Heart left ventricle (tissue), 16 donors: Measurements from ENCODE around the gene ILF2. TPM values are rescaled to one million over a fixed set of nuclear protein-coding genes. Genes with fewer than 3 reads are reported as not detected.
"Not testable (repeated sequence)": the region's sequence is repeated elsewhere in the genome, so short reads cannot be mapped to it uniquely, and the experiment has no call there.

ENCODE experiments used
- ATAC-seq, 4 donors: fragments of 200-7000 bp; cut with Tn5 transposase; one replicate each; pipeline ENCODE4 v1.9.1; 2020 to 2022; ENCODE audit warnings: moderate library complexity in 4 of 4, mild to moderate bottlenecking in 3 of 4, moderate number of reproducible peaks in 1 of 4
- DNase-seq, 5 donors: peaks; one replicate each; pipeline ENCODE4 v3.0.0-alpha.2; 2020
- H3K27ac ChIP-seq, 12 donors: fragments of 200-600 bp; sonication (generic) in 4 of 12; one replicate each; pipeline versions ENCODE4 v1.5.0 to v1.8.0; 2016 to 2022; ENCODE audit warnings: mild to moderate bottlenecking in 2 of 12
- H3K27me3 ChIP-seq, 9 donors: fragments of 200-600 bp; sonication (generic) in 2 of 9; one replicate each; pipeline versions ENCODE4 v1.5.1 to v1.8.0; 2016 to 2022; ENCODE audit warnings: mild to moderate bottlenecking in 3 of 9
- H3K36me3 ChIP-seq, 9 donors: fragments of 200-600 bp; sonication (generic) in 2 of 9; one replicate each; pipeline versions ENCODE4 v1.5.0 to v1.8.0; 2018 to 2022; ENCODE audit warnings: mild to moderate bottlenecking in 2 of 9
- H3K4me1 ChIP-seq, 12 donors: fragments of 200-600 bp; sonication (generic) in 4 of 12; one replicate each; pipeline versions ENCODE4 v1.5.0 to v1.8.0; 2016 to 2022; ENCODE audit warnings: mild to moderate bottlenecking in 3 of 12
- H3K4me3 ChIP-seq, 12 donors: fragments of 200-600 bp; sonication (generic) in 4 of 12; one replicate each; pipeline versions ENCODE4 v1.5.0 to v1.8.0; 2017 to 2022; ENCODE audit warnings: mild to moderate bottlenecking in 9 of 12, moderate library complexity in 4 of 12
- H3K9me3 ChIP-seq, 12 donors: fragments of 200-600 bp; sonication (generic) in 4 of 12; one replicate each; pipeline versions ENCODE4 v1.5.0 to v1.8.0; 2016 to 2022; ENCODE audit warnings: mild to moderate bottlenecking in 1 of 12
- CTCF ChIP-seq, 12 donors: fragments of 200-600 bp; sonication (generic) in 4 of 12; IDR thresholded peaks; one replicate each; pipeline versions ENCODE4 v1.5.0 to v1.8.0; 2018 to 2022; ENCODE audit warnings: antibody characterized with exemption in 12 of 12, mild to moderate bottlenecking in 5 of 12
- POLR2A ChIP-seq, 2 donors: fragments of 450-650 bp; IDR thresholded peaks; one replicate each; pipeline ENCODE4 v1.6.1; 2017; ENCODE audit warnings: antibody characterized with exemption in 2 of 2, mild to moderate bottlenecking in 2 of 2, moderate library complexity in 2 of 2
- WGBS, 4 donors: extraction: QIAGEN DNeasy Blood & Tissue Kit in 2 of 4; methylation state at CpG; one replicate each; pipeline versions ENCODE4 v1.1.5 to v1.1.7; 2013 to 2018; 5-methylcytosine and 5-hydroxymethylcytosine counted together
- intact Hi-C, 10 donors: fragments of 100-400 bp; cut with DNase I; formaldehyde crosslinking; loops; one replicate each; pipeline versions ENCODE4 v1.11.1 to v1.14.2; 2022
- polyA plus RNA-seq, 2 donors: library from polyadenylated mRNA; stranded (reverse); fragments of 200-250 nt; gene quantifications; one replicate each; pipeline ENCODE4 v1.2.3, GENCODE V29; 2013
- total RNA-seq, 9 donors: library from RNA; depleted of rRNA in 2 of 9; stranded (reverse); fragments of >200 nt in 2 of 9; fragmentation: NEBNext Ultra II Directional in 3 of 9; extraction: Animal tissue kit (Norgen Biotek cat#: 25700) in 3 of 9; gene quantifications; one replicate each; pipeline versions ENCODE4 v1.1.0 to v1.2.4, GENCODE V29; 2016 to 2023
- donor health status: ischemic (EF 13 %, LVEDD 7.1; RV severe dilation, severe dysfunction).
- donor health status: healthy with polysubstance abuse.
- donor health status: DM: no; HTN: yes; CAD: no.
- donor health status: DM: no; HTN: no; CAD: no.
- donor health status: ischemic (EF 25% LVEDD 6.9; RV normal size, moderate dysfunction).
- donor health status: ischemic (EF 25% LVEDD 5.7; RV mildly dilated, moderate dysfunction).
- donor health status: healthy.
- donor health status: DM: yes; HTN: yes; CAD: no.
- donor health status: ischemic (EF 35%, LVEDD 5.7; RV mildly dilated, moderate dysfunction).
- donor health status: nonischemic (EF 11% LVEDD 7.7; RV severe dilation, severe dysfunction).
- donor health status: DM: yes; HTN: yes; CAD: no.
- donor health status: PGD.
- donor health status: ischemic (EF 29% LVEDD 5.4; RV normal size, mild dysfunction).
- donor health status: nonischemic (EF 23%, LVEDD 6.1; RV moderate dilation, normal function).

The ILF2 gene
- total and polyA plus RNA-seq, 11 donors: 22.1 to 163 (median 74.2) TPM

DNA sequence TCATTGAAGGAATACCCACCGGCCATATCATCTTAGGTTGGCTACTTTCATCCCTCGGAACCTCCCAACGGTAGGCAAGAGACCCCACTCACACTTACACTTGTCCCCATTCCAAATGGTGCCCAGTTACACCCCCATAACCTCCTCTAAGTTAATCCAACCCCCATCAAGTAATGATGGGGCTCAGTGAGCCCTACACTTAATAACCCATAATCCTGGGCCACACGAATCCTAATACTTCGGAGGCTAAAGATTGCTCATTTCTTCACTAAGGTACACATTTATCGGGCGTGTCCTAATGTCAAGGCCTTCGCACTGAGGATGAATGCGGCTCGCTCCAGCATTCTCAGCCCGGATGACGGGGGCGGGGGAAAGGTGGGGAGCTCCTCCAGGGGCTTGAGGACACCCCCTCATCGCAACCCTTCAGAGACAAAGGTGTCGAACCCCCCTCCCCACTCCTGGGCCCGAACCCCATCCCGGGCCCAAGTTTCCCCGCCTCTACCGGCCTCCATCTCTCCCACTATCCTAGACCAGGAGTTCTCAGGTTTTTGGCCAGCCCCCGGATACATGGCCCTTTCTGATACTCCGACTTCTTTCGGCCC lies 435 bp downstream of the ILF2 start:
- intact Hi-C loops: loop anchor here in 8 of 10 donors (2.0 to 10.0 kb wide), 9 partner anchors 38 to 317 kb away; partner anchors contain the start of genes CHTOP (in 3 of the 8), RAB13 (in 3 of the 8), GATAD2B (in 1 of the 8) and S100A1 (in 1 of the 8)
- DNase-seq: no peak
- 1 to 2% (median 2%) methylated on average over 21 to 22 of the region's 22 CpGs for WGBS, 4 donors

GRCh38 chr1:153669606-153670005 lies 1.2 kb downstream of the ILF2 start:
- DNase-seq (no peak), ATAC-seq (no peak)
- no peaks in the 10 kb centered on the region for H3K27me3 ChIP-seq
- WGBS, 4 donors: 74 to 79% (median 75%) methylated on average over 6 of the region's 6 CpGs
- intact Hi-C loops: loop anchor here in 9 of 10 donors (2.0 to 10.0 kb wide), 10 partner anchors 37 to 318 kb away; partner anchors contain the start of genes CHTOP (in 4 of the 9), RAB13 (in 3 of the 9), GATAD2B (in 1 of the 9) and S100A1 (in 1 of the 9)
- peaks cover 6 to 26% (median 14%) of the 10 kb centered on the region in 12 donors for H3K4me1 ChIP-seq
- no peaks in the 10 kb centered on the region for H3K9me3 ChIP-seq
- H3K36me3 ChIP-seq: peaks cover 5 to 52% (median 49%) of the 10 kb centered on the region in 9 donors
- H3K27ac ChIP-seq: no peak overlapping the region
- H3K4me3 ChIP-seq: peak overlapping the region; percentile 49 to 93 (median 82)
- TF ChIP-seq POLR2A (IDR thresholded peaks at IDR 0.05): no peak
- TF ChIP-seq CTCF (IDR thresholded peaks at IDR 0.05): no peak

More for the DNA sequence above, 435 bp downstream of the ILF2 start:
- H3K4me1 ChIP-seq: peaks cover 6 to 26% (median 14%) of the 10 kb centered on the region in 12 donors
- H3K27ac ChIP-seq: peak overlapping the region in 11 of 12 donors; percentile 19 to 90 (median 79)
- H3K36me3 ChIP-seq: peaks cover 5 to 44% (median 41%) of the 10 kb centered on the region in 9 donors
- ATAC-seq: peak; percentile 5 to 33 (median 22)
- H3K4me3 ChIP-seq: peak overlapping the region; percentile 49 to 93 (median 82)
- H3K9me3 ChIP-seq: no peaks in the 10 kb centered on the region
- no peak for TF ChIP-seq POLR2A (IDR thresholded peaks at IDR 0.05)
- TF ChIP-seq CTCF (IDR thresholded peaks at IDR 0.05): no peak
- H3K27me3 ChIP-seq: no peaks in the 10 kb centered on the region

DNA sequence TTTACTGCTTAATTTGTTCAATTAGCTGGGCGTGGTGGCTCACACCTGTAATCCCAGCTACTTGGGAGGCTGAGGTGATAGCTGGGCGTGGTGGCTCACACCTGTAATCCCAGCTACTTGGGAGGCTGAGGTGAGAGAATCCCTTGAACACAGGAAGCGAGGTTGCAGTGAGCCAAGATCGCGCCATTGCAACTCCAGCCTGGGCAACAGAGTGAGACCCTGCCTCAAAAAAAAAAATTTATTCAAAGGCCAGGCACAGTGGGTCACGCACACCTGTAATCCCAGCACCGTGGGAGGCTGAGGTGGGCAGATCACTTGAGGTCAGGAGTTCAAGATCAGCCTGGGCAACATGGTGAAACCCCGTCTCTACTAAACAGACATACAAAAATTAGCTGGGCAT lies 2.1 kb downstream of the ILF2 start:
- H3K27ac ChIP-seq, DNase-seq, H3K27me3 ChIP-seq, ATAC-seq, H3K4me3 ChIP-seq, H3K9me3 ChIP-seq: not testable (repeated sequence)
- WGBS, 4 donors: 95 to 97% (median 96%) methylated on average over 8 of the region's 8 CpGs
- peaks cover 6 to 26% (median 14%) of the 10 kb centered on the region in 12 donors for H3K4me1 ChIP-seq
- peaks cover 5 to 61% (median 58%) of the 10 kb centered on the region in 9 donors for H3K36me3 ChIP-seq
- intact Hi-C loops: loop anchor here in 3 of 10 donors (5.0 to 10.0 kb wide), 2 partner anchors 36 to 94 kb away; partner anchors contain the start of gene CHTOP (in 1 of the 3)

GRCh38 chr1:153667439-153667838 lies 3.4 kb downstream of the ILF2 start:
- H3K4me1 ChIP-seq: peaks cover 6 to 26% (median 14%) of the 10 kb centered on the region in 12 donors
- peaks cover 5 to 74% (median 70%) of the 10 kb centered on the region in 9 donors for H3K36me3 ChIP-seq
- intact Hi-C loops: loop anchor here in 3 of 10 donors (5.0 to 10.0 kb wide), 2 partner anchors 35 to 93 kb away; partner anchors contain the start of gene CHTOP (in 1 of the 3)
- no peak overlapping the region for H3K27ac ChIP-seq
- no peak for TF ChIP-seq POLR2A (IDR thresholded peaks at IDR 0.05)
- TF ChIP-seq CTCF (IDR thresholded peaks at IDR 0.05): no peak
- no peaks in the 10 kb centered on the region for H3K27me3 ChIP-seq
- H3K4me3 ChIP-seq: no peak overlapping the region
- DNase-seq: no peak
- no peaks in the 10 kb centered on the region for H3K9me3 ChIP-seq
- WGBS, 4 donors: 84 to 93% (median 90%) methylated on average over 4 of the region's 4 CpGs
- ATAC-seq: no peak
